Ramos (cell line): ENCODE data around the gene ASCL4.
"Not testable (repeated sequence)": the region's sequence is repeated elsewhere in the genome, so short reads cannot be mapped to it uniquely, and the experiment has no call there.

Experiments used
- in situ Hi-C: fragments of 300-500 bp; cut with MboI; formaldehyde crosslinking; loops from one replicate; pipeline ENCODE4 v1.14.3; 2022; ENCODE audit warnings: low sequenced_read_pairs; ENCODE audit not compliant: unreplicated experiment

Gene ASCL4

GRCh38 chr12:107774349-107775029 lies at the start of gene ASCL4:
Gene ASCL4, plus strand, starts transcription at chr12:107774704. Its CDS starts 515 bp downstream, at chr12:107775219.
- in situ Hi-C loops: no loop called here

- in situ Hi-C loops: not testable (repeated sequence)
These were observed 47.2 kb upstream of the ASCL4 start for GRCh38 chr12:107727327-107727726.

- in situ Hi-C loops: not testable (repeated sequence)
These were observed 46.8 kb upstream of the ASCL4 start for GRCh38 chr12:107727742-107728141.

GRCh38 chr12:107730618-107731341 lies 43.7 kb upstream of the ASCL4 start:
- in situ Hi-C loops: no loop called here

GRCh38 chr12:107731366-107731765 lies 43.1 kb upstream of the ASCL4 start:
- in situ Hi-C loops: no loop called here

GRCh38 chr12:107732365-107732764 lies 42.1 kb upstream of the ASCL4 start:
- in situ Hi-C loops: no loop called here

- in situ Hi-C loops: no loop called here
These were observed 40.4 kb upstream of the ASCL4 start for GRCh38 chr12:107734139-107734538.

- in situ Hi-C loops: no loop called here
These were observed 38.7 kb upstream of the ASCL4 start for GRCh38 chr12:107735763-107736162.

- in situ Hi-C loops: no loop called here
These were observed 37.6 kb upstream of the ASCL4 start for GRCh38 chr12:107736914-107737313.

- in situ Hi-C loops: no loop called here
These were observed 26.0 kb upstream of the ASCL4 start for GRCh38 chr12:107748472-107748871.

- in situ Hi-C loops: no loop called here
These were observed 25.4 kb upstream of the ASCL4 start for GRCh38 chr12:107749083-107749482.

- in situ Hi-C loops: no loop called here
These were observed 15.1 kb upstream of the ASCL4 start for GRCh38 chr12:107759410-107759809.

GRCh38 chr12:107760207-107760808 lies 14.2 kb upstream of the ASCL4 start:
- in situ Hi-C loops: loop anchor here (10.0 kb wide), 1 partner anchor 124 kb away; no protein-coding TSS in a partner anchor

GRCh38 chr12:107760809-107761501 lies 13.5 kb upstream of the ASCL4 start, which contains the start of gene PRDM4:
Gene PRDM4, minus strand, starts transcription at chr12:107761137. Its CDS starts 622 bp downstream, at chr12:107760515.
- in situ Hi-C loops: loop anchor here (10.0 kb wide), 1 partner anchor 124 kb away; no protein-coding TSS in a partner anchor

GRCh38 chr12:107761502-107761904 lies 13.0 kb upstream of the ASCL4 start:
- in situ Hi-C loops: loop anchor here (10.0 kb wide), 1 partner anchor 123 kb away; no protein-coding TSS in a partner anchor

GRCh38 chr12:107762874-107763273 lies 11.6 kb upstream of the ASCL4 start:
- in situ Hi-C loops: loop anchor here (10.0 kb wide), 1 partner anchor 122 kb away; no protein-coding TSS in a partner anchor

GRCh38 chr12:107764626-107765025 lies 9.9 kb upstream of the ASCL4 start:
- in situ Hi-C loops: loop anchor here (10.0 kb wide), 1 partner anchor 120 kb away; no protein-coding TSS in a partner anchor

- in situ Hi-C loops: loop anchor here (10.0 kb wide), 1 partner anchor 119 kb away; no protein-coding TSS in a partner anchor
These were observed 9.2 kb upstream of the ASCL4 start for GRCh38 chr12:107765316-107765715.

GRCh38 chr12:107767466-107767865 lies 7.0 kb upstream of the ASCL4 start:
- in situ Hi-C loops: loop anchor here (10.0 kb wide), 1 partner anchor 117 kb away; no protein-coding TSS in a partner anchor

- in situ Hi-C loops: no loop called here
These were observed 703 bp downstream of the ASCL4 start for GRCh38 chr12:107775093-107775721.
